ENCODE data around the gene PDE6B.

The PDE6B gene

GRCh38 chr4:608236-608635 is 17.1 kb upstream of the PDE6B start:
- H3K27me3 ChIP-seq (ENCODE audit: low read depth, low read length) = no peaks in the 10 kb centered on the region
- TF ChIP-seq, protein P1, sequence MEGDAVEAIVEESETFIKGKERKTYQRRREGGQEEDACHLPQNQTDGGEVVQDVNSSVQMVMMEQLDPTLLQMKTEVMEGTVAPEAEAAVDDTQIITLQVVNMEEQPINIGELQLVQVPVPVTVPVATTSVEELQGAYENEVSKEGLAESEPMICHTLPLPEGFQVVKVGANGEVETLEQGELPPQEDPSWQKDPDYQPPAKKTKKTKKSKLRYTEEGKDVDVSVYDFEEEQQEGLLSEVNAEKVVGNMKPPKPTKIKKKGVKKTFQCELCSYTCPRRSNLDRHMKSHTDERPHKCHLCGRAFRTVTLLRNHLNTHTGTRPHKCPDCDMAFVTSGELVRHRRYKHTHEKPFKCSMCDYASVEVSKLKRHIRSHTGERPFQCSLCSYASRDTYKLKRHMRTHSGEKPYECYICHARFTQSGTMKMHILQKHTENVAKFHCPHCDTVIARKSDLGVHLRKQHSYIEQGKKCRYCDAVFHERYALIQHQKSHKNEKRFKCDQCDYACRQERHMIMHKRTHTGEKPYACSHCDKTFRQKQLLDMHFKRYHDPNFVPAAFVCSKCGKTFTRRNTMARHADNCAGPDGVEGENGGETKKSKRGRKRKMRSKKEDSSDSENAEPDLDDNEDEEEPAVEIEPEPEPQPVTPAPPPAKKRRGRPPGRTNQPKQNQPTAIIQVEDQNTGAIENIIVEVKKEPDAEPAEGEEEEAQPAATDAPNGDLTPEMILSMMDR (IDR thresholded peaks at IDR 0.05; ENCODE audit: low read depth, low read length) = no peak
- TF ChIP-seq EZH2phosphoT487 (IDR thresholded peaks at IDR 0.05; ENCODE audit: low read depth) = no peak
- no peaks in the 10 kb centered on the region for H4K20me1 ChIP-seq (ENCODE audit: insufficient read depth, low read length)

GRCh38 chr4:609400-610050 is 15.8 kb upstream of the PDE6B start:
- Histone ChIP-seq H3K79me2 (ENCODE audit: low read length) (no peaks in the 10 kb centered on the region), H3K4me2 (ENCODE audit: low read length) (no peak overlapping the region), H3K36me3 (replicated peaks; ENCODE audit: low read depth, low read length) (no peaks in the 10 kb centered on the region), H4K20me1 (ENCODE audit: insufficient read depth, low read length) (no peaks in the 10 kb centered on the region), H2AFZ (ENCODE audit: low read depth, low read length) (no peak overlapping the region), H3K27ac (ENCODE audit: low read length) (no peak overlapping the region), H3K9me3 (ENCODE audit: insufficient read depth, low read length) (peaks cover 3% of the 10 kb centered on the region; the same call in 1 of the 2 replicates), H3K4me3 (ENCODE audit: low read length) (no peak overlapping the region), H3K27me3 (ENCODE audit: low read depth, low read length) (no peaks in the 10 kb centered on the region), H3K9ac (ENCODE audit: low read length) (no peak overlapping the region), H3K4me1 (ENCODE audit: low read length) (peaks cover 21% of the 10 kb centered on the region)
- no peak for TF ChIP-seq EZH2phosphoT487 (IDR thresholded peaks at IDR 0.05; ENCODE audit: low read depth)
- TF ChIP-seq, protein P1 (IDR thresholded peaks at IDR 0.05; ENCODE audit: low read depth, low read length) = no peak

More at GRCh38 chr4:608236-608635, 17.1 kb upstream of the PDE6B start:
- H3K9ac ChIP-seq (ENCODE audit: low read length) = no peak overlapping the region
- no peaks in the 10 kb centered on the region for H3K79me2 ChIP-seq (ENCODE audit: low read length)
- no peak overlapping the region for H3K27ac ChIP-seq (ENCODE audit: low read length)
- peaks cover 30% of the 10 kb centered on the region for H3K4me1 ChIP-seq (ENCODE audit: low read length)
- H3K4me2 ChIP-seq (ENCODE audit: low read length) = no peak overlapping the region
- H2AFZ ChIP-seq (ENCODE audit: low read depth, low read length) = no peak overlapping the region
- H3K4me3 ChIP-seq (ENCODE audit: low read length) = no peak overlapping the region
- H3K36me3 ChIP-seq (replicated peaks; ENCODE audit: low read depth, low read length) = no peaks in the 10 kb centered on the region
- H3K9me3 ChIP-seq (ENCODE audit: insufficient read depth, low read length) = peaks cover 8% of the 10 kb centered on the region; the same call in 1 of the 2 replicates

DNA sequence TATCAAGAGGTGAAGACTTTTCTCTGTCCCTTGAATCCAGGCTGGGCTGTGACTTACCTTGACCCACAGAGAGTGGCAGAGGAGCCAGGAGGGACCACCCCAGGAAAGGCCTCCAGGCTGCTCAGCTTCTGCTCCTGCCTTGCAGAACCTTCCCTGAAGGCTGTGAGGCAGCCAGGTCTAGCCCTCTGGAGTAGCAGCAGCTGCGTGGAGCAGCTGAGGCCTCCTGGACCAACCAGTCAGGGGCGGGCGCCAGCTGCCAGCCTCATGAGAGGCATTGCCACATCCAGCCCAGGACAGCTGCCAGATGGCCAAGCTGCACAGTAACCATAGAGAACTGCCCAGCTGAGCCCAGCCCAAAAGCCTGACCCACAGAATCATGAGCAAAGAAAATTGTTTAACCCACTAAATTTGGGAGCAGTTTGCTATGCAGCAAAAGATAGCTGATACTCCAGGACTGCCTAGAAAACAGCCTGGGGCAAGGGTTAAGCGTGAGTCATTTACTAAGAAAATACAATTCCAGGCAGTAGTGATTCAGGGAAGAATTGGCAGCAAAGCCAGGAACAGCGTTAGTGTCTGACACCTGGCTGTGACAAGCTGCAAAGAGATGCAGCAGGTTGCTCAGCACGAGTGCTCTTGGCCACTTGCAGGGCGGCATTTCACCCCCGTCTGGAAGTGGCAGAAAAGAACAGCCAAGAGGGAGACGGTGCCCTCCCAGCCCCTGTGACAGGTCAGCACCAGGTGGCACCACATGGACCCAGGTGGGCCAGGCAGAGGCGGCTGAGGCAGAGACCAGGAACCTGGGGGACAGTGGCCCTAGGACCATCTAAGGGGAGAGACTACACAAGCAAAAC is 14.7 kb upstream of the PDE6B start:
- no peak overlapping the region for H3K4me3 ChIP-seq (ENCODE audit: low read length)
- no peaks in the 10 kb centered on the region for H3K27me3 ChIP-seq (ENCODE audit: low read depth, low read length)
- no peaks in the 10 kb centered on the region for H3K79me2 ChIP-seq (ENCODE audit: low read length)
- H3K4me1 ChIP-seq (ENCODE audit: low read length) = peaks cover 12% of the 10 kb centered on the region
- H4K20me1 ChIP-seq (ENCODE audit: insufficient read depth, low read length) = no peaks in the 10 kb centered on the region
- no peaks in the 10 kb centered on the region for H3K36me3 ChIP-seq (replicated peaks; ENCODE audit: low read depth, low read length)
- TF ChIP-seq EZH2phosphoT487 (IDR thresholded peaks at IDR 0.05; ENCODE audit: low read depth) = no peak
- TF ChIP-seq, protein P1 (IDR thresholded peaks at IDR 0.05; ENCODE audit: low read depth, low read length) = no peak
- H3K9me3 ChIP-seq (ENCODE audit: insufficient read depth, low read length) = peaks cover 3% of the 10 kb centered on the region; the same call in 1 of the 2 replicates
- no peak overlapping the region for H2AFZ ChIP-seq (ENCODE audit: low read depth, low read length)
- no peak overlapping the region for H3K9ac ChIP-seq (ENCODE audit: low read length)
- H3K4me2 ChIP-seq (ENCODE audit: low read length) = no peak overlapping the region
- no peak overlapping the region for H3K27ac ChIP-seq (ENCODE audit: low read length)

DNA sequence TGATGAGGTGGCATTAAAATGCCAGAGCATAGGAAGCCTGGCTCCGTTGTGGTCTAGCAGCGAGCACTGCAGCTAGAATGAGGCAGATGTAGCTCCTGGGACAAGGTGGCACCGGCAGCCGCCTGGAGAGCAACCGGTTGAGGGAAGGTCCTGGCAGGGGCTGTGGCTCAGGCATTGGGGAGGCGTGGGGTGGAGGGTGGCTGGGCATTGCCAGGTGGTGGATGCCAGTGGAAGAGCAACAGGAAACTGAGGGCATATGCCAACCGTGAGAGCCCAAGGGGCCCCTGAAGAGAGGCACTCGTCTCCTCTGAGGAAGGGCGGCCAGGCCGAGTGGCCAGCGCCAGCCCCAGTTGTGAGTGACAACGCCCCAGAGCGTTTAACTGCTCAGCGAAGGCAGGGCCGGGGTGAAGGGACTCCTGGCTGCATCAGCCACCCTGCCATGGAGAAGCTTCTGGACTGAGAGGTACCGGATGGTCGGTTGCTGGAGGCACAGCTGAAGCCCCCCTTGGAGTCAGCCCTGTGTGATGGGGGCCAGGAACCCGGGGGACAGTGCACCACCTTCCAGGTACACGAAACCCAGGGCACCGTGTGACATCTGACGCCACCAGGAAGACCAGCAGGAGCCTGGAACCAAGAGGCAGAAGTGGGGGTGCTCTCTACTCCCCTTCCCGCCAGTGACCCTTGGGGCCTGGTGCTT is 13.2 kb upstream of the PDE6B start:
- H3K27ac ChIP-seq (ENCODE audit: low read length) = no peak overlapping the region
- no peak overlapping the region for H2AFZ ChIP-seq (ENCODE audit: low read depth, low read length)
- no peaks in the 10 kb centered on the region for H3K27me3 ChIP-seq (ENCODE audit: low read depth, low read length)
- no peaks in the 10 kb centered on the region for H3K36me3 ChIP-seq (replicated peaks; ENCODE audit: low read depth, low read length)
- H4K20me1 ChIP-seq (ENCODE audit: insufficient read depth, low read length) = no peaks in the 10 kb centered on the region
- H3K4me3 ChIP-seq (ENCODE audit: low read length) = no peak overlapping the region
- TF ChIP-seq, protein P1 (IDR thresholded peaks at IDR 0.05; ENCODE audit: low read depth, low read length) = no peak
- no peak for TF ChIP-seq EZH2phosphoT487 (IDR thresholded peaks at IDR 0.05; ENCODE audit: low read depth)
- no peaks in the 10 kb centered on the region for H3K79me2 ChIP-seq (ENCODE audit: low read length)
- peaks cover 5% of the 10 kb centered on the region; the same call in 1 of the 2 replicates for H3K4me1 ChIP-seq (ENCODE audit: low read length)
- no peak overlapping the region for H3K4me2 ChIP-seq (ENCODE audit: low read length)
- no peaks in the 10 kb centered on the region for H3K9me3 ChIP-seq (ENCODE audit: insufficient read depth, low read length)
- no peak overlapping the region for H3K9ac ChIP-seq (ENCODE audit: low read length)
